EH (cell line): ENCODE results near the gene SDC1.
"Not testable (repeated sequence)": the region's sequence is repeated elsewhere in the genome, so short reads cannot be mapped to it uniquely, and the experiment has no call there.

Experiments used
- DNase-seq: peaks from one replicate; pipeline ENCODE4 v3.0.0-alpha.2; 2015; ENCODE audit warnings: low read depth

The SDC1 gene, protein sequence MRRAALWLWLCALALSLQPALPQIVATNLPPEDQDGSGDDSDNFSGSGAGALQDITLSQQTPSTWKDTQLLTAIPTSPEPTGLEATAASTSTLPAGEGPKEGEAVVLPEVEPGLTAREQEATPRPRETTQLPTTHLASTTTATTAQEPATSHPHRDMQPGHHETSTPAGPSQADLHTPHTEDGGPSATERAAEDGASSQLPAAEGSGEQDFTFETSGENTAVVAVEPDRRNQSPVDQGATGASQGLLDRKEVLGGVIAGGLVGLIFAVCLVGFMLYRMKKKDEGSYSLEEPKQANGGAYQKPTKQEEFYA

DNA sequence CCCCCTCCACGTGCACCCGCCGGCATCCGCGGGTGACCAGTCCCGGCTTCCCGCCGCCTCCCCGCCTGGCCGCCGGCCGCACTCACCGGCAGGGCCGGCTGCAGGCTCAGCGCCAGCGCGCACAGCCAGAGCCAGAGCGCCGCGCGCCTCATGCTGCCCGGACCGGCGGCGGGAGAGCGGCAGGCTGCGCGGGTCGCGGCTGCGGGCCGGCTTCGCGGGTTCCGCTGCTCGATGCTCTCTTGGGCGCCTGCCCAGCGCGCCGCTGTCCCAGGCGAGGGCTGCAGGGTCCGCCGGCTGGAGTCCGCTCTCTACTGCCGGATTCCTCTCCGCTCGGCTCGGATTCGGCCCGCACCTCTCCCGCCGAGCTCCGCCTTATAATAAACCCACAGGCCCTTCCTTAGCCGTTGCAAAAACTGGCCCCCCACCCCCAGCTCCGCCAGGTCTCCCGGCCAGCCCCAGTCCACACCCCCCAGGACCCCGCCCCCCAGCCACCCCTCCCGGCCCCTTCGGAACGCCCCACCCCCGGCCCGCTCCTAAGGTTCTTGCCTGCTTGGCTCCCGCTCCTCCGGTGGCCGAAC is at the start of gene SDC1:
Gene SDC1, minus strand, starts transcription at position 415 of the 578 bp plus-strand sequence. Its CDS starts 263 bp downstream, at position 152.
- DNase-seq: peak; percentile 61

DNA sequence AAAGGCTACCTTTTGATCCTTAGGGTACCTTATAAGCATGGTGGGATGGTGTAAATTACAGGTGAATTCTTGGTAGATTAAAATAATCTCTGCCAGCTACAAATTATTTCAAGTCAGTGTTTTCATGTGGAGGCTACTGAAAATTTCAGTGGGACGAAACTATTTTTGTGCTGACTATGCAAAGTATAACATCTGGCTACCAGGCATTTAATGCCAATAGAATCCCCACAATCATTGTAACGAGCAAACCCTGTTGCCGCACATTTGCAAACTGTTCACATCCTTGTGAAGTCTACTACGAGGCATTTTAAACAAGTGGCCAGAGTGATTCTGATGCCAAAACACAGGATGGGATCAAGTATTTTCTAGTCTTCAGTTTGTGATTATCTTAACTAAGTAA is 48.1 kb upstream of the SDC1 start:
- DNase-seq: no peak

DNA sequence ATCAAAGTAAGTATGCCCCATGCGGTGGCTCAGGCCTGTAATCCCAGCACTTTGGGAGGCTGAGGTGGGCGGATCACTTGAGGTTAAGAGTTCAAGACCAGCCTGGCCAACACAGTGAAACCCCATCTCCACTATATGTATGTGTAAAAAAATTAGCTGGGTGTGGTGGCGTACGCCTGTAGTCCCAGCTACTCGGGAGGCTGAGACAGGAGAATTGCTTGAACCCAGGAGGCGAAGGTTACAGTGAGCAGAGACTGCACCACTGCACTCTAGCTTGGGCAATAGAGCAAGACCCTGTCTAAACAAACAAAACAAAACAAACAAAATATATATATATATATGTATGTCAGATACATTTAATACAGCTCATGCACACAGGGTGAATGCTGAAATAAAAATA is 43.4 kb upstream of the SDC1 start:
- DNase-seq: not testable (repeated sequence)

DNA sequence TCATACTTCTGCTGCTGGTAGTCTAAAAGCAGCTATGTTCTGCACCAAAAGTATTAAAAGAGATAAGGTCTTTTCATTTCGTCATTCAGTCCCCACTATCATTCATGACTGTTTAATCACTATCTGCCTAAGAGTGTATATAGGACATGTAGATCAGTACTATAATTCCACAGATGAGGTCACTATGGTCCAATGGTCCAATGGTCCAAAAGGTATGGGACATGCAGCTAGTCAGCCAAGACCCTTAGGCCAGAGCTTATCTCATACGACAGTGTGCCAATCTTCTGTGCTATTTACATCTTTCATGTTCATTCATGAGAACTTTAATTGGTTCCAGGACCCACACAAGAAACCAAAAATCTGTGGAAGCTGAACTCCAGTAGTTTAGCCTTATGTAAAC is 42.6 kb upstream of the SDC1 start:
- no peak for DNase-seq

DNA sequence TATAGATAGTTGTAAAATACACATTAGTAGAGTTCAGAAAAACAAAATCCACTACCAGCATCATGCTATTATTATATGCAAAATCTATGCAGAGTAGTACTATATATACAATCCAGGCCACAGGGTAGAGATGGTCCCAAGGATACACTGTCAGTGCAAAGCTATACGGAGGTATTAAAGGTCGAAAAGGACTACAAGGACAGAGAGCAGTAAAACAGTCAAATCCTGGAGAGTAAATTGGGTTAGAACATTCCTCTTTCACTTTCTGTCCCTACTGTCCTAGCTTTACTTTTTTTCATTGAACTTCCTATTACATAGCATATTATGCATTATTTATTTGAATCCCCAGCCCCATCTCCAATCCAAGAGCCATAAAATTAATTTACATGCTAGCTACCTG is 39.7 kb upstream of the SDC1 start:
- DNase-seq: no peak

DNA sequence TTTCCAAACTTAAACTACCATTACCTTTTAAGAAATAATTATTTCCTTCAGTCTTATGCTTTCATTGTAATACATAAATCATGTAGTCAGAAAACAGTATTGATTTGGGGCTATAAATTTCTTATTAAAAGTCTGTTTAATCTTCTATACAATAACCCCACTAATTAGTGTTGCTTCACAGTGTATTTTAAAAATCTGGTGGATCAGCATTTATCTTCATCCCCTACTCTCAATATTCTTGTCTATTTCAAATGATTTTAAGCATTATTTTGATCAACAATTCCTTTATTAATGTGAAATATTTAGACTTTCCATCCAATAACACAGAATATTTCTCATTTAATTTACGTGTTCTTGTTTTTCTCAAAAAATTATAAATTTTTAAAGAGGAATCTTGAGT is 32.5 kb upstream of the SDC1 start:
- no peak for DNase-seq

DNA sequence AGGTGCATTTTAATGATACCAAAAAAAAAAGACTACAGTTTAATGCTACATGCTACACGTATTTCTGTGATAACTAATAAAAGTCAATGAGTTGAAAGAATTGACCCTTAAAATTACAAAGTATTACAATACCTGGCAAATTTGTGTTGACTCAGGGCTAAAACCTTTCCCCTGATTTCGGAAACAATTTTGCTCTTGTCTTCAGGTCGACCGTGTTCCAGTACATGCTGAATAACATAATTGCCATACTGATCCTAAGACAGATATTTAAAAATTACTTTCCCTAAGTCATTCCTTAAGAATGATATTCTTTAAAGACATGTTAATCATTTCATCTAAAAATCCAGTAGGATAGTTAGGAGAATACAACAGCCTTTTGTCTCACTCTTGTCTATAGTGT is 29.8 kb upstream of the SDC1 start:
- DNase-seq: no peak

DNA sequence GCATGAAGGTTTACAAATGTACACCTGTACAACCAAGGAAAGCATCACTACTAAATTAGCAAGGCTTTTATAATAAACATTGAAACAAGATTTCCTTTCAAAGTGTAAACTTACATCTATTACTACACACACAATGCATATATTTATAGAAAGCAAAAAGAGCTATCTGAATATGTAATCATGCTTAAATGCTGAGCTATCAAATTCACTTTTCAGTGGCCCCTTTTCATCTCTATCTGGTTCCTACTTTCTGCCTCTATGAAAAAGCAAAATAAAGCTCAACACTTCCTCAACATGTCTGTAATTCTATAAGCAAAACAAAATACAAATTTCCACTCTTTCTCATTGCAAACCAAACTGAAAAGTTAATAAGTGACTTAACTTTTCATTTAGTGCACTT is 25.5 kb upstream of the SDC1 start:
- no peak for DNase-seq

DNA sequence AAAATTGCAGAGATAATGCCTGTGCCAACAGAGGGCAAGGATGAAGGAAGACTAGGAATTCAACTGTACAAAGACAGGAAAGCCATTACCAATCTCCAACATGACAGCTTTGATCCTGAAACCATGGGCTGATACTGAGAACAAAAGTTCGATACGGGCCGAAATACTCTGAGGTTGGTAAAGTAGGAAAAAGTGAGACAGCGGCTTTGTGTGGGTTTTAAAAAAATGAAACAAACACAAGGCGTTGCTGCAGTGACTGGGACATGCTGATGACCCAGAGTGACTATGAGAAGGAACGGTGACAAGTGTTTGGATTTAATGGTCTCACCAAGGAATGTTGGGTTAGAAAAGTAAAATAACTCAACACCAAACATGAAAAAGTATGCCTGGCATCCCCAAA is 24.2 kb upstream of the SDC1 start:
- DNase-seq: no peak

DNA sequence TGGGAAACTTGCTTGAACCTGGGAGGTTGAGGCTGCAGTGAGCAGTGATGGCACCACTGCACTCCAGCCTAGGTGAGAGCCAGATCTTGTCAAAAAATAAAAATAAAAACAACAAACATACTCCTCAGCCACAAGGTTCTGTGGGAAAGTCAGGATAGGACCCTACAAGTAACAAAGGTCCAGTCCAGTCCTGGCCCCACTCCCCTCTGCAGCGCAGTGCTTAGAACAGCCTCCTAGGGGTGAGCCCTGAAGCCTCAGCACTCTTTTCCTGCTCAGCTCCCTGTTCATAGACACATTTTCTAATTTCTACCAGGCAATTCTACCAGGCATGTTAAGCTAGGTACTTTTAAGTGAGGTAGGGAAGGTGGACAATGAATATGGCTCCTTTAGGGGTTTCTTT is 22.2 kb upstream of the SDC1 start:
- no peak for DNase-seq

DNA sequence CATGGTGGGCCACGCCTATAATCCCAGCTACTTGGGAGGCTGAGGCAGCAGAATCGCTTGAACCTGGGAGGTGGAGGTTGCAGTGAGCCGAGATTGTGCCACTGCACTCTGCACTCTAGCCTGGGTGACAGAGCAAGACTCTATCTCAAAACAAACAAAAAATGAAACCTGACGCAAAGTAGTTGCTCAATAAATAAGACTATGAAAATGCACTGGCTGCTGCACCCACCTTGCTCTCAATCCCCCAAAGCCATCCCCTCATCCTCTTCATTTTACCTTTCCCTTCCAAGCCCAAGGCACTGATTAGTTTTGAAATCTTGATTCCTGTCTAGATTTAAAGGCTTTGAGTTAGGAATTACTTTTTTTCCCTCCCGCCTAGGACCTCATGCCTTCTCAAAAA is 18.7 kb upstream of the SDC1 start:
- not testable (repeated sequence) for DNase-seq

DNA sequence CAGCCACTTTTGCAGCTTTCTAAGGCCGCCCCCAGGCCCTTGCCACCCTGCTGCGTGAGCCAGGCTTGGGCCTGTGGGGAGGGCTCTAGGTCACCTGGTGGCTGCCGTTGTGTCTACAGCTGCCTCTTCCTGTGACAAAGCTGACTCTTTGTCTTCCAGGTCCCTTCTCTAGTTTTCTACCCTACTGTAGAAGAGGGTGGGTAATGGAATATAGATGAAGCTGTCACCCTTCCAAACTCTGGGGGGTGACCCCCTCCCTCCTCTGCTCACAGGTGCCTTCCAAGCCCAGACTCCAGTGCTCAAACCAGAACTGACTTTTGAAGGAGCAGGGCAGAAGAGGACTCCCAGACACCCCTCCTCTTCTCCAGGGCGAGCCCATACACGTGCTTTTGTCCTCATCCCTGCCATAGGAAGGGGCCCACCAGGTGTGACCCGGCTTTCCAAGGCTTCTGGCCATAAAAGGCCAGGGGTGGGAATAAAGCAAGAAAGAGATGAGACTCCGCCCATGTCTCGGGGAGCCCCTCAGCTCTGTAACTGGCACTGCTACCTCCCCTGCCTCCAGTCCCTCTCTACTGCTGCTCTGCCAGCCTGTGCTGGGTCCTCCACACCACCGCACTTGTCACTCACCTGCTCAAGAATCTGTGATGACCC is 17.9 kb upstream of the SDC1 start:
- DNase-seq: no peak

DNA sequence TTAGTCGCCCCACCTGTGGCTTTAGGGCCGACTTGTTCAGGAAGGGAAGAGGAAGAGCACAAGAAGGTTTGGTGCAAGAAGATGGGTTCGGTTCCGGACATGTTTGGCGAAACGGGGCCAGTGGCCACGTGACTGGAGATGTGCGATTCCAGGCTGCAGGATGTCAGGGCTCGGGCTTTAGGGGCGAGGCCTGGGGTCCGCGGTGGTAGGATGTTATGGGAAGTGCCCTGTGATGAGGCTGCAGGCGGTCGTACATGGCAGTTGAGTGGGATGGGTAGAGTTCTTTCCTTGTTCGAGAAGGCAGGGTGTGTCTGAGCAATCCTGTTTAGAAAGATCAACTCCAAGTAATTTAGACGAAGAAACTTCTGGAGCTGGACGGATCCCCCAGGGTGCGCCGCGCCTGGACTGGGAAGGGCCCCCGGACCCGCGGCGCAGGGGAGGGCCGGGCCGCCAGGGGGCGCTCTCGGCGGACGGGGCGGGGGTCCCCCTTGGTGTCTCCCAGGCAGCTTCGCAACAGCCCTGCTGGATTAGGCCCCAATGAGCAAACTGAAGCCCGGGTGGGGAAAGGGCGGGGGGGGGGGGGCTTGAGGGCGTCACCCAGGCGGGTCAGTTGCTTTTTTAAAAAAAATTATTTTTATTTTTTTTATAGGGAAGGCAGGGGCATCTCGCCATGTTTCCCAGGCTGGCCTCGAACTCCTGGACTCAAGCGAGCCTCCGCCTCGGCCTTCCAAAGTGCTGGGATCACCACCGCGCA is 17.2 kb upstream of the SDC1 start:
- no peak for DNase-seq

DNA sequence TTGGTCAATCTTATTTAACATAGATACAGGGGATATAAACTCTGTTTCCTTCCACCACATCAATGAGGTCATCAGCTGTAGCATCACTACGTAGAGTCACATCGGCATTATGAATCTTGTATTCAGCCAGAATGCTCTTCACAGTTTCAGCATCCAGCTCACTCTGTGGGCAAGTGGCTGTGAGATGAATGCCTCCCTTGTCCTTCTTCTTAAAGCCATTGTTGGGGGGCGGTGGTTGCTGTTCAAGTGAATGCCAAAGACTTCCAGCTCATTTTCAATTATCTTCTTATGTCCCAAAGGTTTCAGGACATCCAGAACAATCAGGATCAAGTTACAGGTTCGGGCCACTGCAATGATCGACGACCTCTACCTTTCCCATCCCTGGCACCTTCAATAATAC is 15.4 kb upstream of the SDC1 start:
- DNase-seq: not testable (repeated sequence)

DNA sequence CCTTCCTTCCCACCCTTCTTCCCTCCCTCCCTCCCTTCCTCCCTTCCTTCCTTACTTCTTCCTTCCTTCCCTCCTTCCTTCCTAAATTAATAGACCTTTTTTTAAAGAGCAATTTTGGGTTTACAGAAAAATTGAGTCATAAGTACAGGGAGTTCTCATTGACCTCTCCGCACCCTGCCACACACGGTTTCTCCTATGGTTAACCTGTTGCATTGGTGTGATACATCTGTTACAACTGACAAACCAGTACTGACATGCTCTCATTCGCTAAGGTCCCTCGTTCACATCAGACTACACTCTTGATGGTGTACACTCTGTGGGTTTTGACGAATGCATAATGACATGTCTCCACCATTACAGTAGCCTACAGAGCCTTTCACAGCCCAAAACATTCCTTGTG is 11.6 kb upstream of the SDC1 start:
- no peak for DNase-seq

DNA sequence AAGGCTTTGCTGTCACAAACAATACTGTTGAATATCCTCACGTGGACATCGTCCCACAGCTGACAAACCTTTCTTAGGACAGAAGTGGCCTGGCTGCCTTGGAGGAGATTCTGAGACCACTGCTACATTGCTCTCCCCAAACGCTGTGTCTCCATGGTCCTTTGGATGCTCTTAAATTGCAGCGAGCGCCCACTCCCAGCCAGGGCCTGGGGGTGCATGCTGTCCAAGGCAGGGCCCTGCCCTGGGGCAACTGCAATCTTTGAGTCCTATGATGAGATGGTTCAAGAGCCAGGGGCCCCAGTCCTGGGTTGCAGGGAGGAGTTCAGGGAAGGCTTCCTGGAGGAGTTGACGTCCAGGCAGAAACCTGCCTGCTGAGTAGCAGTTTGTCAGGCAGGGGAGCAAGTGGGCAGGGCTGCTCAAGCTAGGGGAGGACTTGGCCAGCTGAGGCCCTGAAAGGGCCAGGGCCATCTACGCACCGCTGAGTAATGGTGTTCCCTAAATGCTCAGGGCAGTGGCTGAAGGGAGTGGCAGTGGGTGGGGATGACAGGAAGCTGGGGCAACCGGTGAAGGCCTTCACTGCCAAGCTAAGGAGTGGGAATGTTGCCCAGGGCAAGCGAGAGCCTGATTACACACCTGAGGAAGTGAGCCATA is 10.8 kb upstream of the SDC1 start:
- DNase-seq: no peak

DNA sequence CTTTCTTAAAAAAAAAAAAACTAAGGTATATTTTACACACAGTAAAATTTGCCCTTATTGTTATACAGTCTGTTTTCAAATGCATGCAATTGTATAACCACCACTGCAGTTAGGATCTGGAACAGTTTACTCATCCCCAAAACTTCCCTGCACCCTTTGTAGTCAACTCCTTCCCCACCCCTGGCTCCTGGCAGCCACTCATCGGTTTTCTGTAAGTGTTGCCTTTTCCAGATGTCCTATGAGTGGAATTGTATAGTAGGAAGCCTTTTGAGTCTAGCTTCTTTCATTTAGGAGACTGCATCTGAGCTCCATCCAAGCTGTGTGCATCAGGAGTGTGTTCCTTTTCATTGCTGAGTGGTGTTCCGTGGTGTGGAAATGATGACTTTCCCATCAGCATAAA is 9.7 kb upstream of the SDC1 start:
- DNase-seq: not testable (repeated sequence)

DNA sequence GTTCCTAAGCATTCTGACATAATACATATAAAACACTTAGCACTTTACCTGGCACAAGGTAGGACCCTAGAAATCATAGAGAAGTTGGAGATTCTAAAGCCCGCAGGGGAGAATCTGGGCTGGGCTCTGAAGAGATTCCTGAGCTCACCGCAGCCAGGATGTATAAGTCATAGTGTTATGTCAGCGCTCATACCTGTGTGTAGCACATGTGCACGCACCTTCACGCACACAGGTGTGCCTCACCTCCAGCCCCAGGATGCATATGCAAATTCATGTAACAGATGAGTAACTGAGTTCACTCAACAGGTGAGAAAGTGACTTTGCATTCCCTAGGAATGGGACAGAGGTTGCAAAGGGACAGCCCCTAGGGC is 7.9 kb upstream of the SDC1 start:
- no peak for DNase-seq

DNA sequence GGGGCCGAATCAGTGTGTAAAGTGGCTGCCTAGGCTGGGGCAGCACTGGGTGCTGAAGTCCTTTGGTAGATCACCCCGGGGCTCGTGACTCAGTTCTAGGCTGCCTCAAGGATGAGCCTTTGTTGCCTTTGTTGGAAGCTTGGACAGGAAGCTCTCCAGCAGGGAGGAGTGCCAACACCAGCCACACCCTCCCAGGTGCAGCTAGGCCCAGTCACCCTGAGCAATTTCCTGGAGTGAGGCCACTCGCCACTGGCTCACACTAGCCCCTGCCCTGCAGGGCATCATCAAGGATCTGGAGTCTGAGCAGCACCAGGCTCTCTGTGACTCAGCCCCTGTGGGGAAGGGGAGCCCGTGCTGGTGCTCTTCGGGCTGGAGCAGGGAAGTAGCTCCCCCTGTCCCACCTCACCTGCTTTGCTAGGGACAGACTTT is 6.7 kb upstream of the SDC1 start:
- DNase-seq: peak; percentile 54

DNA sequence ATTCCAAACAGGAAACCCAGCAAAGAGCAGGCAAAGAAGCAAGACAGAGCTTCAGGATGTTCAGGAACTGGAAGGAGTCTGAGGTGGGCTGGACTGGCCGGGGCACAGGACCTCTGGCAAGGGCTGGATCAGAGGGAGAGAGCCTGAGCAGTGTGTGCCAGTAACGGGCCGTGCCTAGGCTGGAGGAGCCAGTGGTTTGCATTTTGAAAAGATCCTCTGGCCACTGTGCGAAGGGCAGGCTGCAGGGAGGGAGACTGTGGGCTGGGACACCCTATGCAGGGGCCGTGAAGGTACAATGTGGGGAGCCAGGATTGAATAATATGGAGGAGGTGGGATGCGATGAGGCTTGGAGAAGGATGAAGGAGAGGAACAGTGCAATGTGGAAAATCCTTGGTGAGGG is 6.2 kb upstream of the SDC1 start:
- no peak for DNase-seq

DNA sequence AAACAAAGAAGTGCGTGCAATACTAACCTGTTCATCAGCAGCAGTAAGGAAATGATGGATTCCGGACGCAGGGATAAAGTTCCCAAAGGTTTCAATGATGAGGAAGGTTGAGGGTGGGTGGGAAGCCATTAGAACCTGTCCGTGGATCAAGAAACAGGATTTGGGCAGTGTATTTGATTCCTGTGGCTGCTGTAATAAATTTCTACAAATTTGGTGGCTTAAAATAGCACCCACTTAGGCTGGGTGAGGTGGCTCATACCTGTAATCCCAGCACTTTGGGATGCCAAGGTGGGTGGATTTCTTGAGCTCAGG is 5.1 kb upstream of the SDC1 start:
- no peak for DNase-seq

DNA sequence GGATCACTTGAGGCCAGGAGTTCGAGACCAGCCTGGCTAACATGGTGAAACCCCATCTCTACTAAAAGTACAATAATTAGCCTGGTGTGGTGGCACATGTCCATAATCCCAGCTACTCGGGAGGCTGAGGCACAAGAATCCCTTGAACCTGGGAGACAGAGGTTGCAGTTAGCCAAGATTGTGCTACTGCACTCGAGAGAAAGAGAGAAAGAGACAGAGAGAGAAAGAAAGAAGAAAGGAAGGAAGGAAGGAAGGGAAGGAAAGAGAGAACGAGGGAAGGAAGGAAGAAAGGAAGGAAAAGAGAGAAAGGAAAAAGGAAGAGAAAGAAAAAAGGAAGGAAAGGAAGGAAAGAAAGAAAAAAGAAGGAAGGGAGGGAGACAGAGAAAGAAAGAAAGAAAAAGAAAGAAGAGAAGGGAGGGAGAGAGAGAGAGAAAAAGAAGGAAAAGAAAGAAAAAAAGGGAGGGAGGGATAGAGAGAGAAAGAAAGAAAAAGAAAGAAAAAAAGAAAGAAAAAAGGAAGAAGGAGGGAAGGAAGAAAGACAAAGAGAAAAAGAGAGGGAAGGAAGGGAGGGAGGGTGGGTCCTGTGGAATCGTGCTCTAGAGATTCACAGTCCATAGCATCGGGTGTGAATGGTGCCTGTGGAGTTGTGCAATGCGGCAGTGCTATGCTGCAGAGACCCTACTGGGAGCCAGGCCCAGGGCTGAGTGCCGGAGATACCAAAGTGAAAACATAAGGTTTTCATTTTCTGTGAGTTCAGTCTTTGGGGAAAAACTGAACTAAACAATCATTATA is 4.6 kb upstream of the SDC1 start:
- DNase-seq: peak; percentile 65
